Smooth muscle cell of bladder (primary cell): Measurements from ENCODE around the gene FAM89A. TPM values are rescaled to one million over a fixed set of nuclear protein-coding genes. Genes with fewer than 3 reads are reported as not detected.

Source experiments
- total RNA-seq: library from RNA; depleted of rRNA; stranded (reverse); fragments of >200 nt; gene quantifications from 2 replicates; pipeline ENCODE4 v1.2.3, GENCODE V29; 2014

FAM89A gene
- 8.4 and 11.2 TPM in 2 replicates for total RNA-seq

GRCh38 chr1:231040019-231040799 is at the start of gene FAM89A:
FAM89A (minus strand) TSS chr1:231040254; CDS start chr1:231040211, 43 bp downstream.

GRCh38 chr1:230978491-230979388 is 61.3 kb downstream of the FAM89A start, which contains the start of the genes ARV1 and TTC13:
ARV1 (plus strand) TSS chr1:230979094; CDS start chr1:230979106, 12 bp downstream.
TTC13 (minus strand) TSS chr1:230978861; CDS start chr1:230978830, 31 bp downstream.

Other genes starting within 250 kb of the FAM89A start
- gene C1orf198, start 171.7 kb downstream of the FAM89A start, total RNA-seq, result 44.1 and 80.4 TPM in 2 replicates
- gene TTC13, start 61.4 kb downstream of the FAM89A start, total RNA-seq, result 11.2 and 15.8 TPM in 2 replicates
- gene ARV1, start 61.2 kb downstream of the FAM89A start, total RNA-seq, result 13.7 and 13.8 TPM in 2 replicates
- under 0.01 TPM in 1 of 2 replicates, not detected in the other for gene TRIM67, start 121.8 kb upstream of the FAM89A start, total RNA-seq
- gene GNPAT, start 201.0 kb upstream of the FAM89A start, total RNA-seq, result 42.7 and 51.0 TPM in 2 replicates